T-helper 17 cell (primary cell): ENCODE measurements around the gene HDAC7. TPM values are rescaled to one million over a fixed set of nuclear protein-coding genes. Genes with fewer than 3 reads are reported as not detected.

Experiments used
- ATAC-seq: fragments of 150-1000 bp; cut with Tn5 transposase; 2 replicates; pipeline ENCODE4 v1.10.0; 2021; ENCODE audit warnings: mild to moderate bottlenecking, moderate library complexity
- DNase-seq, 3 donors: peaks; one replicate each; pipeline versions ENCODE4 v3.0.0 to v3.0.0-alpha.2; 2020 to 2021
- H3K9me3 ChIP-seq: one replicate; pipeline ENCODE4 v1.7.0; 2013; ENCODE audit warnings: low read length, mild to moderate bottlenecking; ENCODE audit not compliant: control insufficient read depth, poor library complexity, severe bottlenecking
- H3K27ac Mint-ChIP-seq: one replicate; pipeline ENCODE4 v1.8.0; 2022; ENCODE audit warnings: mild to moderate bottlenecking, moderate library complexity, mixed read lengths
- H3K27me3 Mint-ChIP-seq: one replicate; pipeline ENCODE4 v1.8.0; 2022; ENCODE audit warnings: mixed read lengths
- H3K36me3 Mint-ChIP-seq: one replicate; pipeline ENCODE4 v1.8.0; 2022; ENCODE audit warnings: low read depth, mixed read lengths
- H3K4me1 Mint-ChIP-seq: one replicate; pipeline ENCODE4 v1.8.0; 2022; ENCODE audit warnings: mild to moderate bottlenecking, mixed read lengths
- H3K4me3 Mint-ChIP-seq: one replicate; pipeline ENCODE4 v1.8.0; 2022; ENCODE audit warnings: mild to moderate bottlenecking, moderate library complexity, mixed read lengths
- total RNA-seq, 4 donors: library from RNA in 2 of 4; stranded (reverse) in 2 of 4; gene quantifications; one replicate each; pipeline ENCODE4 v1.2.3 and lab custom pipeline; 2022 to 2026

HDAC7 gene
- total RNA-seq, 2 donors from 2014 or later: 129 to 151 TPM

GRCh38 chr12:47768323-47768811, 51.3 kb downstream of the HDAC7 start:
- DNase-seq: no peak
- no peak for ATAC-seq
- peaks cover 8% of the 10 kb centered on the region for H3K4me1 Mint-ChIP-seq
- H3K27me3 Mint-ChIP-seq: peaks cover 4% of the 10 kb centered on the region
- no peak overlapping the region for H3K27ac Mint-ChIP-seq
- H3K36me3 Mint-ChIP-seq: peaks cover 2% of the 10 kb centered on the region
- no peak overlapping the region for H3K4me3 Mint-ChIP-seq
- no peaks in the 10 kb centered on the region for H3K9me3 ChIP-seq

GRCh38 chr12:47767216-47767724, 52.4 kb downstream of the HDAC7 start:
- no peak overlapping the region for H3K4me3 Mint-ChIP-seq
- peaks cover 7% of the 10 kb centered on the region for H3K4me1 Mint-ChIP-seq

GRCh38 chr12:47766502-47767215, 53.0 kb downstream of the HDAC7 start:
- Mint-ChIP-seq H3K4me1 (peaks cover 8% of the 10 kb centered on the region), H3K27ac (no peak overlapping the region), H3K4me3 (no peak overlapping the region), H3K27me3 (peaks cover 4% of the 10 kb centered on the region), H3K36me3 (peaks cover 2% of the 10 kb centered on the region)
- H3K9me3 ChIP-seq: no peaks in the 10 kb centered on the region
- peak; percentile 56 for ATAC-seq
- DNase-seq: no peak

More at GRCh38 chr12:47767216-47767724, 52.4 kb downstream of the HDAC7 start:
- ATAC-seq: peak; percentile 82
- Mint-ChIP-seq H3K36me3 (peaks cover 2% of the 10 kb centered on the region), H3K27me3 (peaks cover 4% of the 10 kb centered on the region), H3K27ac (no peak overlapping the region)
- H3K9me3 ChIP-seq: no peaks in the 10 kb centered on the region
- peak; percentile 46 to 66 (median 53) for DNase-seq

- no peak overlapping the region for H3K4me3 Mint-ChIP-seq
- no peak for ATAC-seq
- H3K36me3 Mint-ChIP-seq: peaks cover 2% of the 10 kb centered on the region
- H3K9me3 ChIP-seq: no peaks in the 10 kb centered on the region
- no peak overlapping the region for H3K27ac Mint-ChIP-seq
- peaks cover 4% of the 10 kb centered on the region for H3K27me3 Mint-ChIP-seq
- peaks cover 12% of the 10 kb centered on the region for H3K4me1 Mint-ChIP-seq
- no peak for DNase-seq
Observed at GRCh38 chr12:47763481-47764346, 56.0 kb downstream of the HDAC7 start.

DNA sequence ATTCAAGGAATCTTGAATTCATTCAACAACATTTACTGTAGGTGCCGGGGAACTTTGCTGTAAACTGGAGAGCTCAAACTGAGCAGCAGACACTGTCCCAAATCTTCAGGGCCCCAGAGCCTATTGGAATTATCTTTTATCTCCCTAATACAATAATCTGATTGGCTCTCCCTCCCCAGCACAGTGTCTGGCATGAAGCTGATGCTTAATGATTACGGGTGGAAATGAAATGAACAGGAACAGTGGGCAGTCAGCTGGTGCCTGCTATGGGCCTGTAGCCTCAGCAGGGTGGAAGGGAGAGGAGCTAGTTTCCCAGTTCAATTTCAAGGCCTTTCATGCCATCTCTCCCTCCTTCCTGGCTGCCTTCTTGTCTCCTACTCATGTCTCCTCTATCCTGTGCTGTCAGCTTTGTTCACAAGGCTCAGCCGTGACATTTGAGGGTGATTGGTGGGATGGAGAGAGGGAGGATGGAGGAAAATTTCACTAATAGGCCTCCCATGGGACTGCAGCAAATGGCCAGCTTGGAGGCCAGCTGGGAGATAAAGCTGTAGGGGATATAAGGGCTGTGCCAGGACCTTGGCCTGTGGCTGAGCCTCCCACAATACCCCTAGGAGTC, 56.7 kb downstream of the HDAC7 start:
- Mint-ChIP-seq H3K4me1 (peaks cover 12% of the 10 kb centered on the region), H3K36me3 (peaks cover 2% of the 10 kb centered on the region), H3K4me3 (no peak overlapping the region), H3K27me3 (peaks cover 4% of the 10 kb centered on the region), H3K27ac (no peak overlapping the region)
- no peak for ATAC-seq
- no peak for DNase-seq
- H3K9me3 ChIP-seq: no peaks in the 10 kb centered on the region

DNA sequence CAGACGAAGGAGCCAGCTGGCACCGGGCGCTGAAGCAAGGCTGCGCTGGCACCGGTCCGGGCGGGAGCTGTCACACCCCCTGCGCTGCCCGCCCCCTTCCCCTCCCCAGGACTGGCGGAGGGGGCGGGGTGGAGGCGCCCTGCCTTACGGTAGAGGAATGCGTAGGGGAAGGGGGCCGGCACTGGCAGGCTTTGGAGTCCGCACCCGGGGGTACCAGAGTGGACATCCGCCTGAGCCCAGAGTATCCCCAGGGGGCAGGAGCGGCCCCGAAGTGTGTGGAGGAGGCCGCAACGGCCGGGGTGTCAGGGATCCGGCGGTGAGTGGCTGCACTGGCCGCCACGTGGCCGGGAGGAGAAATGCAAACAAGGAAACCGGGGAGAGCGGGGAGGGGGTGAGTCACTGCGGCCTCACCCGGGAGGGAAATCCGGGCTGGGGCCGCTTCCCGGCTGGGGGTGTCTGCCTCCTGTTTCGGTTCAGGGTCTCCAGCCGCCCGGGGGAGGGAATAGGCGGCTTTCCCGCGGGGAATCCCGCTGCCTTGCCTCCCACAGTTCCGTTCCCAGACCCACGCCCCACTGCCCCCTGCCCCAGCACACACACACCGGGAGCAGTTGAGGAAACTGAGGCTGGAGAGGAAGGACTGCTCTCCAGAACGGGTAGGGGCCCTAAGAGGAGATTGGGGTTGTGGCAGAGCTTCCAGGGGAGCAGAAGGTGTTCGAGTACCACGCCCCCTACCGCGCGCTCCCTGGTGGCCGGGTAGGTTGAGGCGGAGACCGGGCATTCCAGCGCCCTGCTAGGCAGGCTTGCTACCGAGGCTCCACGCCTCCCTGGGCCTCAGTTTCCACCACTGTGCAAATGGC, 60.6 kb downstream of the HDAC7 start, which contains the start of gene RAPGEF3:
TSS of gene RAPGEF3 (minus strand) at position 47 of the 857 bp plus-strand sequence. CDS start 324 bp downstream, outside the sequence.
- H3K36me3 Mint-ChIP-seq: no peaks in the 10 kb centered on the region
- H3K27ac Mint-ChIP-seq: peak within 1 kb of the TSS; percentile 56
- peak; percentile 46 to 72 (median 68) for DNase-seq
- peak; percentile 83 for ATAC-seq
- no peaks in the 10 kb centered on the region for H3K27me3 Mint-ChIP-seq
- peaks cover 27% of the 10 kb centered on the region for H3K4me1 Mint-ChIP-seq
- peak within 1 kb of the TSS; percentile 85 for H3K4me3 Mint-ChIP-seq
- H3K9me3 ChIP-seq: no peaks in the 10 kb centered on the region

DNA sequence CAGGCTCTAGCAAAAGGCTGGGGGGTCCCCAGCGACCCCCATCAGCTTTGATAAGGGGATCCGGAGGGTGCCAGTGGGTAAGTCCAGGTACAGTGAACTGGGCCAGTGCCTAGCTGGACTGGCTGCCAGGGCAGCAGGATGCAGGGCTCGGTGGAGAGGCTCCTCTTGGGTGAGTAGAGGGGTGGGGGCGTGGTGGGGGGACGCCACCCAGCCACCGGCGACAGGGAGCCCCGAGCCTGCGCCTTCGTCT, 61.2 kb downstream of the HDAC7 start:
- DNase-seq: no peak
- no peaks in the 10 kb centered on the region for H3K9me3 ChIP-seq
- peak overlapping the region; percentile 85 for H3K4me3 Mint-ChIP-seq
- ATAC-seq: no peak
- H3K27ac Mint-ChIP-seq: no peak overlapping the region
- H3K4me1 Mint-ChIP-seq: peaks cover 25% of the 10 kb centered on the region
- H3K36me3 Mint-ChIP-seq: no peaks in the 10 kb centered on the region
- H3K27me3 Mint-ChIP-seq: no peaks in the 10 kb centered on the region

DNA sequence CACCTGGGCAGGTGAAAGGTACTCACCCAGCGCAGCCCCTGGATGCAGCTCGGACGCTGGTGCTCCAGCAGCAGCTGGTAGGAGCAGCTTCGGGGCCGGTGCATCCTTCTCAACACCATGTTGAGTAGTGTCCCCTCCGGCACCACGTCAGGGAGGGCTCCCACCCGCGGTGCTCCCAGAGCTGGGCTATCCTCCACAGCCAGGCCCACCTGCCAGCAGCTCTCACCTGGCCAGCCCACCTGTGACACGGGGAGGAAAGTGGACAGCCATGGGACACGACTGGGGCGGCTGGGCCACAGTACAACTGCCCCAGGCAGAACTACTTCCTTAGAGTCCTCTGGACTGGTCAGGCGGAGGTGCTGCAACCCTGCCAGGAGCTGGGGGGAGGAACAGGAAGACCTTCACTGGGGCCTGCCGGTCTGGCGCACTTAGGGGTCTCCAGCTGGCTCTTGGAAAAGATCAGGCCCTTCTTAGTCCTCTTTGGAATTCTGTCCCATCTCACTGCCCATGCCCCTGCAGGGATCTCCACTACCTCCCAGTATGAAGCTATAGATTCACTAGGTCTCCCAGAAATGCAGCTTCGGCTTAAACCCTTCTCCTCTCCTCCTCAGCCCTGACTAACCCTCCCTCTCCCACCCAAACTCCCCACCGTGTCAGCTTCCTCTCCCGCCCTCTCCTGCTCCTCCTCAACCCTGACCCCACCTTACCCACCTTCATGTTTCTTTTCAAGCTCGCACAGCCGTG, 61.7 kb downstream of the HDAC7 start:
- ATAC-seq: no peak
- Mint-ChIP-seq H3K36me3 (no peaks in the 10 kb centered on the region), H3K4me3 (peak overlapping the region; percentile 85), H3K27me3 (no peaks in the 10 kb centered on the region), H3K27ac (peak overlapping the region; percentile 56), H3K4me1 (peaks cover 28% of the 10 kb centered on the region)
- H3K9me3 ChIP-seq: no peaks in the 10 kb centered on the region
- no peak for DNase-seq

DNA sequence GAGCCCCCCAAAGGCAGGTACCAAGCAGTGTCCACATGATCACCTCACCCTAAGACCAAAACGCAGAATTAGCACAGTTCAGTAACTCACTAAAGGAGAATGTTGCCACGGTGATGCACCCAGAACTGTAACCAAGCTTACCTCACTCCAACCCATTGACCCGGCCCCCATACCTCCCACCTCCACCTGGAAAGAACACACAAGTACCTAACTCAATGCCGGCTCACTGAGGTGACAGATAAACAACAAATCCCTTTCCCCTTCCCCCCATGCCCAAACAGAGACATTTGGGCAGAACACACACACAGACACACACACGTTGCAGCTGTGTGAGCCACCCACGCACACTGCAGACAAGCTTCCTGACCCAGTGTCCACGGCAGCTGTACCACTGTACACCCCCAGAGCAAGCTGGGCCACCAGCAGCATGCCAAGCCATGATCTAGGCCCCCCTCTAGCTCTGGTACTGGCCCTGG, 62.3 kb downstream of the HDAC7 start:
- Mint-ChIP-seq H3K4me1 (peaks cover 28% of the 10 kb centered on the region), H3K36me3 (no peaks in the 10 kb centered on the region), H3K27ac (peak overlapping the region; percentile 56), H3K4me3 (no peak overlapping the region), H3K27me3 (no peaks in the 10 kb centered on the region)
- no peak for ATAC-seq
- no peaks in the 10 kb centered on the region for H3K9me3 ChIP-seq
- no peak for DNase-seq

GRCh38 chr12:47755655-47756562, 63.8 kb downstream of the HDAC7 start:
- ATAC-seq (peak; percentile 56), DNase-seq (no peak)
- Mint-ChIP-seq H3K4me3 (peak overlapping the region; percentile 75), H3K36me3 (no peaks in the 10 kb centered on the region), H3K27ac (peak overlapping the region; percentile 92), H3K27me3 (no peaks in the 10 kb centered on the region), H3K4me1 (peaks cover 26% of the 10 kb centered on the region)
- H3K9me3 ChIP-seq: no peaks in the 10 kb centered on the region

- Mint-ChIP-seq H3K4me3 (no peak overlapping the region), H3K27me3 (no peaks in the 10 kb centered on the region), H3K27ac (peak overlapping the region; percentile 92), H3K36me3 (no peaks in the 10 kb centered on the region), H3K4me1 (peaks cover 28% of the 10 kb centered on the region)
- DNase-seq (no peak), ATAC-seq (no peak)
- H3K9me3 ChIP-seq: no peaks in the 10 kb centered on the region
Observed at GRCh38 chr12:47754881-47755280, 64.8 kb downstream of the HDAC7 start.
